Fibroblast of mammary gland (primary cell): Measurements from ENCODE around the gene CCDC200.

Source experiments
- DNase-seq: peaks from one replicate; pipeline ENCODE4 v3.0.0-alpha.2; 2010; ENCODE audit warnings: low read depth
- H3K4me3 ChIP-seq: 2 replicates; pipeline ENCODE4 v1.5.1; 2011; ENCODE audit warnings: low read depth, mild to moderate bottlenecking, low read length, moderate library complexity; ENCODE audit not compliant: control insufficient read depth
- CTCF ChIP-seq: conservative IDR thresholded peaks from 2 replicates; pipeline ENCODE4 v1.5.1; 2011; ENCODE audit warnings: low read depth, low read length, inconsistent platforms; ENCODE audit not compliant: control insufficient read depth, insufficient read depth

CCDC200 gene

DNA sequence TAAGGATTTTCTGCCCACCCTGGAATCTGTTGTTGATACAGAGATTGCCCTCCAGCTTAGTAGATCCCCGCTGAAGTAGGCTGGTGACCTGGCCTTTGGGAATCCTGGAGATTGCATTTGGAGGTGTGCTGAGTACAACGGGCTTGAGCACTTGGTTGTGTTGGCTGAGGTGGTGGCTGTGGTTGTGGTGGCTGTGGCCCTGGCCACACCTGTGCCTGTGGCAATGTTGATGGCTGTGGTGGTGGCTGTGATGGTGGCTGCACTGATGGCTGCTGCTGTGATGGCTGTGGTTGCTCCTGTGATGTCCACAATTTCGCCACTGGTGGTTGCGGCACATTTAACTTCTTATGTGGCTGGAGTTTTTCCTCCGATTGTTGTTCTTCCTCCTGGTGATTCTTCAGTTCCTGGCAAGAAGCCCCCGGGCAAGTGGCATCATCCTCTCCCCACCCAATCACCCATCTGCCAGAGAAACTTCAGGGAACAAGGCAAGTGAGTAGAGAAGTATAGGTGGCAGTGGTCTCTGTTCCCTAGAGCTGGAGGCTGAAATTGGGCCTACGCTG, 4.2 kb downstream of the CCDC200 start:
- H3K4me3 ChIP-seq: no peak overlapping the region
- TF ChIP-seq CTCF: no peak
- DNase-seq: no peak

DNA sequence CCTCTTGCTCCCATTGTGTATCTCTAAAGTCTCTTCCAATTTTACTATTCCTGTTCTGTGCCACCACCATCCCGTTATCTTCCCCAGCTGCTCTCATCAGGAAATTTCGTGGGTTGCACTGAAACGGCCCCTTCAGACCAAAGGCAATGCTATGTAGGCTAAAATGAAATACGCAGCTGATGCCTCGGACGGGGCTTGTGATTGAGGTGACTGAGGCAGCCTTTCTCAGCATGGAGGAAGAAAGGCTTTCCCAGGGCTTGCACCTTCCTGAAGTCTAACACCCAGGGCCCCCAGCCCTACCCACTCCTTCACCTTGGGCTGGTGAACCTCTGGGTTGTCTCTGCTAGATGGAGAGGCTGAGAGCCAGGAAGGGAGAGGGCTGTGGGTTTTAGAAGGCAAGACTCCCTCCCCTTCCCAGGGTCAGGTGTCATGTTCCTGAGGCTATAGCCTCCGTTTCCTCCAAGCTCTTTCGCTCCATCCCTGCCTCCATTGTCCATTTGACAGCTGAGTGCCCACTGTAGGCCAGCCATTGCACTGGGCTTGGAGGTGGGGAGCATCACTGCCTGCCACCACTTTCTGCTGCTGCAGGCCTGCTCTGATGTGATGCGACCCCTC, 7.8 kb downstream of the CCDC200 start:
- no peak overlapping the region for H3K4me3 ChIP-seq
- DNase-seq: no peak
- no peak for TF ChIP-seq CTCF

- TF ChIP-seq CTCF: no peak
- no peak for DNase-seq
- H3K4me3 ChIP-seq: no peak overlapping the region
These were observed 8.6 kb downstream of the CCDC200 start for GRCh38 chr17:43219746-43220380.

DNA sequence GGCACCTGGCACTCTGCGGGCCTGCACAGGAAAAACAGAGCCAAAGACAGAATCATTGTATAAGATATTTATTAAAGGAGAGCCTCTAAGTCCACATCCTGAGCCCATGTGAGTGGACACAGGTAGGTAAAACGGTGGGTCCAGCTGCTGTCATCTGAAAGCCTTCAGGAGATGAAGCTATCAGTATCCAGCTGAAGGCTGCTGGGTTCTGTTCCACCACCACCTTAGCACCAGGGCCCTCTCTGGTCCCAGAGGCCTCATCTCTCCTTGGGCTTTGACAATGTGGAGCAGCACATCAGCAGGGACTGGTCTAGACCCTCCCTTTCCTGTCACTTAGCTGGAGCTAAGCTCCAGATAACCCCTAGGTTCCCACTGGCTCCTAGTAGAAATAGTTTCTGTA, 9.4 kb downstream of the CCDC200 start:
- no peak overlapping the region for H3K4me3 ChIP-seq
- DNase-seq: no peak
- no peak for TF ChIP-seq CTCF

GRCh38 chr17:43217614-43218087, 10.8 kb downstream of the CCDC200 start:
- no peak for DNase-seq
- no peak for TF ChIP-seq CTCF
- H3K4me3 ChIP-seq: no peak overlapping the region

DNA sequence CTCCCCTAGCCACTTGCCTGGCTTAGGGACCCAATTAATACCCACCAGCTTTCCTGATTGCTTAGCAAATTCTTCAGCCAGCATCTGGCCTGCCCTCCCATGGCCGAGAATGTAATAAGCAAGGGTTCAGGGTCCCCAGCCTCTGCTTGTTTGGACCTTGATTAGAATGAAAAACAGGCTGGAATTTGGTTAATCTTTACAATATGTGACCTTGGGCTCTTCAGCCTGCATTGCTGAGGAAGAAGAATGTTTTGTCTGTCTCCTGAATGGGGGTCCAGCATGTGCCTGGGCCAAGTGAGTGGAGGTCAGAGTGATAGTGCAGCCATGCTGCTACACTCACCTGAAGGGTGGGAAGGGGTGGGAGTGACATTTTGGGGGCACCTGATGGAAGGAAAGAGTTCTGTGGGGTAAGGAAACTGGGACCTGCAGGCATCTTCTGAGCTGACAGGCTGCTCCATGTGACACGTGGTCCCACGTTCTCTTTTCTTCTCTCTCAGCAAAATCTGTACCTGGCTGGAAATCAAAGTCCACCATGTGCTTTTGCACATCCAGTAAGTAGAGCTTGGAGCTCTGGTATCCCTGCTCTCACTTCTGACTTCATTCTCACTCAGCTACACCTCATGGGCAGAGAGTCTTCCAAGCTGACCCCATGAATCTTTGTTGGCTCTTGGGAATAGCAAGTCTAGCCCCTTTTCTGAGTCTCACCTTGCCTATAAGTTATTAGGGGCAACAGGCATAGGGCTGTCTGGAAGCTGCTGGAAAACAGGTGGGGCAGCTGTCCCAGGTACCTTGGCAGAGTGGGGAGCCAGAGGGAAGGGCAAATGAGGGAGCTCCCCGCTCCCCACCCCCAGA, 11.4 kb downstream of the CCDC200 start:
- no peak for TF ChIP-seq CTCF
- no peak overlapping the region for H3K4me3 ChIP-seq
- DNase-seq: no peak
